HepG2 (cell line): ENCODE results near the gene FOXA1. TPM values are rescaled to one million over a fixed set of nuclear protein-coding genes. Genes with fewer than 3 reads are reported as not detected.
A peak's percentile ranks its signal among the peaks of the same experiment; 100 is the strongest.

ENCODE experiments used
- CAMTA2 ChIP-seq: sonication (generic); formaldehyde crosslinking; IDR thresholded peaks from 2 replicates; pipeline ENCODE4 v1.4.0; 2020; ENCODE audit warnings: mild to moderate bottlenecking, missing genetic modification reagents, borderline replicate concordance
- CENPT ChIP-seq: sonication (generic); formaldehyde crosslinking; IDR thresholded peaks from 2 replicates; pipeline ENCODE4 v1.8.0; 2022; ENCODE audit warnings: low read depth, mild to moderate bottlenecking, moderate library complexity, missing genetic modification reagents
- CHD2 ChIP-seq: IDR thresholded peaks from 2 replicates; pipeline ENCODE4 v1.6.1; 2011; ENCODE audit warnings: low read depth, low read length, improper control_type of control experiment
- DNMT1 ChIP-seq: sonication (generic); formaldehyde crosslinking; IDR thresholded peaks from 2 replicates; pipeline ENCODE4 v1.5.1; 2020; ENCODE audit warnings: mild to moderate bottlenecking, missing genetic modification reagents
- ETS1 ChIP-seq: sonication (generic); formaldehyde crosslinking; IDR thresholded peaks from 2 replicates; pipeline ENCODE4 v1.4.0; 2020; ENCODE audit warnings: missing genetic modification reagents
- FOXK2 ChIP-seq: fragments of 450-650 bp; IDR thresholded peaks from 2 replicates; pipeline ENCODE4 v1.6.1; 2016
- HNRNPK ChIP-seq: fragments of 200-400 bp; formaldehyde crosslinking; IDR thresholded peaks from 2 replicates; pipeline ENCODE4 v1.6.1; 2018; ENCODE audit warnings: low read length, low read depth, moderate library complexity, mild to moderate bottlenecking; ENCODE audit not compliant: poor library complexity, severe bottlenecking
- JDP2 ChIP-seq: sonication (generic); formaldehyde crosslinking; IDR thresholded peaks from 2 replicates; pipeline ENCODE4 v1.8.1; 2022; ENCODE audit warnings: missing genetic modification reagents, borderline replicate concordance
- KLF13 ChIP-seq: sonication (generic); formaldehyde crosslinking; IDR thresholded peaks from 2 replicates; pipeline ENCODE4 v1.4.0; 2020; ENCODE audit warnings: mild to moderate bottlenecking, missing genetic modification reagents
- POGK ChIP-seq: sonication (generic); formaldehyde crosslinking; conservative IDR thresholded peaks from 2 replicates; pipeline ENCODE4 v1.8.0; 2022; ENCODE audit warnings: mild to moderate bottlenecking, moderate library complexity, missing genetic modification reagents
- RFX3 ChIP-seq: IDR thresholded peaks from 2 replicates; pipeline ENCODE4 v1.6.1; 2016; ENCODE audit warnings: missing biosample characterization, missing genetic modification reagents
- SIX1 ChIP-seq: sonication (generic); formaldehyde crosslinking; IDR thresholded peaks from 2 replicates; pipeline ENCODE4 v1.4.0; 2020; ENCODE audit warnings: missing genetic modification reagents, borderline replicate concordance
- TRIM24 ChIP-seq: sonication (generic); formaldehyde crosslinking; IDR thresholded peaks from 2 replicates; pipeline ENCODE4 v1.8.0; 2022; ENCODE audit warnings: mild to moderate bottlenecking, missing genetic modification reagents
- ZBTB25 ChIP-seq: IDR thresholded peaks from 2 replicates; pipeline ENCODE4 v1.6.1; 2018; ENCODE audit warnings: missing genetic modification reagents
- ZC3H13 ChIP-seq: sonication (generic); formaldehyde crosslinking; IDR thresholded peaks from 2 replicates; pipeline ENCODE4 v1.8.1; 2023; ENCODE audit warnings: mild to moderate bottlenecking, missing genetic modification reagents, moderate library complexity
- ZNF44 ChIP-seq: sonication (generic); formaldehyde crosslinking; IDR thresholded peaks from 2 replicates; pipeline ENCODE4 v1.5.1; 2020; ENCODE audit warnings: mild to moderate bottlenecking, missing genetic modification reagents
- ZNF850 ChIP-seq: sonication (generic); formaldehyde crosslinking; conservative IDR thresholded peaks from 2 replicates; pipeline ENCODE4 v1.9.0; 2021; ENCODE audit warnings: mild to moderate bottlenecking, missing genetic modification reagents
- ZUFSP ChIP-seq: sonication (generic); formaldehyde crosslinking; IDR thresholded peaks from 2 replicates; pipeline ENCODE4 v1.9.0; 2021; ENCODE audit warnings: missing genetic modification reagents, mild to moderate bottlenecking, borderline replicate concordance
- polyA plus RNA-seq, 8 experiments: library from polyadenylated mRNA; depleted of rRNA in 3 of 8; stranded (reverse) in 7 of 8; unstranded in 1 of 8; fragments of >200 nt; fragmentation: Illumina TruSeq in 4 of 8; extraction: Trizol in 4 of 8; gene quantifications; 2 replicates each; pipeline versions ENCODE4 v1.2.1 to v1.2.3, GENCODE V29; 2011 to 2016; ENCODE audit warnings: low read depth in 4 of 8, missing spikeins in 1 of 8, mixed read lengths in 1 of 8; ENCODE audit not compliant: insufficient read depth in 1 of 8
- total RNA-seq, 5 experiments: library from RNA; depleted of rRNA; stranded (reverse); fragments of >200 nt; fragmentation: Illumina TruSeq; extraction: Trizol; gene quantifications; 2 replicates each; pipeline ENCODE4 v1.2.3, GENCODE V29; 2016; ENCODE audit warnings: low read depth in 1 of 5

FOXA1 gene
- total and polyA plus RNA-seq, 2 of the 13 experiments (the other 11 are each of a cell fraction or from before 2014, with no cell fraction given): 43.4 to 58.6 TPM

- peak; percentile 78; the same call in 1 of the 2 replicates for TF ChIP-seq POGK (CRISPR knock-in tag)
- TF ChIP-seq HNRNPK: no peak
- TF ChIP-seq ZUFSP (CRISPR knock-in tag): 0 out of 2 replicates have a peak, but pooled peaks have one; percentile 91
- 0 out of 2 replicates have a peak, but pooled peaks have one; percentile 87 for TF ChIP-seq ZNF44 (CRISPR knock-in tag)
- TF ChIP-seq ZC3H13 (CRISPR knock-in tag): no peak
- 0 out of 2 replicates have a peak, but pooled peaks have one; percentile 2 for TF ChIP-seq ETS1 (CRISPR knock-in tag)
- peak; percentile 16; the same call in 1 of the 2 replicates for TF ChIP-seq RFX3 (CRISPR knock-in tag)
- TF ChIP-seq FOXK2: no peak
- peak; percentile 84 for TF ChIP-seq KLF13 (CRISPR knock-in tag)
- no peak; the same call in 1 of the 2 replicates for TF ChIP-seq CAMTA2 (CRISPR knock-in tag)
- TF ChIP-seq JDP2 (CRISPR knock-in tag): no peak
- no peak for TF ChIP-seq SIX1
- TF ChIP-seq ZNF850 (CRISPR knock-in tag): no peak
- TF ChIP-seq ZBTB25 (CRISPR knock-in tag): no peak
- TF ChIP-seq TRIM24 (CRISPR knock-in tag): no peak
- no peak for TF ChIP-seq CENPT (CRISPR knock-in tag)
- no peak for TF ChIP-seq DNMT1
- TF ChIP-seq CHD2: no peak
These were observed 7.0 kb downstream of the FOXA1 start (continued) for GRCh38 chr14:37587881-37588666.
